Tibial artery (tissue), 4 donors: Measurements from ENCODE around the gene MATN4.

Source experiments
- DNase-seq, 2 donors: peaks; one replicate each; pipeline ENCODE4 v3.0.0-alpha.2; 2019
- H3K27ac ChIP-seq, 2 donors: fragments of 200-600 bp; sonication (generic) in 1 of 2; 1 replicate in 1 of 2; 2 replicates in 1 of 2; pipeline ENCODE4 v1.5.1; 2018 to 2019; ENCODE audit warnings: mild to moderate bottlenecking in 1 of 2
- H3K27me3 ChIP-seq, 2 donors: fragments of 200-600 bp; sonication (generic) in 1 of 2; one replicate each; pipeline versions ENCODE4 v1.5.1 to v1.6.0; 2016 to 2019
- H3K36me3 ChIP-seq, 3 donors: fragments of 200-600 bp; sonication (generic) in 2 of 3; one replicate each; pipeline ENCODE4 v1.5.1; 2016 to 2019; ENCODE audit warnings: mild to moderate bottlenecking in 2 of 3
- H3K4me1 ChIP-seq, 4 donors: fragments of 200-600 bp; sonication (generic) in 2 of 4; 1 replicate in 3 of 4; 2 replicates in 1 of 4; pipeline ENCODE4 v1.5.1; 2016 to 2019
- H3K4me3 ChIP-seq, 2 donors: fragments of 200-600 bp; sonication (generic) in 1 of 2; 1 replicate in 1 of 2; 2 replicates in 1 of 2; pipeline ENCODE4 v1.5.1; 2018 to 2019; ENCODE audit warnings: mild to moderate bottlenecking in 2 of 2
- H3K9me3 ChIP-seq, 3 donors: fragments of 200-600 bp; sonication (generic) in 1 of 3; one replicate each; pipeline ENCODE4 v1.5.1; 2016 to 2019
- CTCF ChIP-seq, 2 experiments: fragments of 200-600 bp in 1 of 2; fragments of 450-650 bp in 1 of 2; IDR thresholded peaks; one replicate each; pipeline ENCODE4 v1.5.1; 2017 to 2019; ENCODE audit warnings: antibody characterized with exemption in 2 of 2, mild to moderate bottlenecking in 1 of 2, moderate library complexity in 1 of 2
- intact Hi-C: fragments of 100-400 bp; cut with DNase I; formaldehyde crosslinking; loops from one replicate; pipeline ENCODE4 v1.15.0; 2023; ENCODE audit warnings: low total_unique reads

The MATN4 gene

GRCh38 chr20:45290677-45291355 is 17.3 kb downstream of the MATN4 start:
- peak; percentile 84 to 85 for DNase-seq
- no peak overlapping the region for H3K4me3 ChIP-seq
- no peaks in the 10 kb centered on the region for H3K36me3 ChIP-seq
- peaks cover 0 to 17% of the 10 kb centered on the region in 2 donors for H3K27me3 ChIP-seq
- H3K4me1 ChIP-seq, result peaks cover 0 to 15% (median 11%) of the 10 kb centered on the region in 4 donors
- TF ChIP-seq CTCF (IDR thresholded peaks at IDR 0.05), result peak; percentile 66 to 67
- no peaks in the 10 kb centered on the region for H3K9me3 ChIP-seq
- intact Hi-C loops, result loop anchor here (10.0 kb wide), 1 partner anchor 246 kb away; no protein-coding TSS in a partner anchor
- H3K27ac ChIP-seq, result no peak overlapping the region

- Histone ChIP-seq H3K4me3 (no peak overlapping the region), H3K4me1 (peaks cover 0 to 15% (median 11%) of the 10 kb centered on the region in 4 donors), H3K36me3 (no peaks in the 10 kb centered on the region), H3K27ac (no peak overlapping the region), H3K27me3 (peaks cover 0 to 17% of the 10 kb centered on the region in 2 donors), H3K9me3 (no peaks in the 10 kb centered on the region)
- intact Hi-C loops, result loop anchor here (10.0 kb wide), 1 partner anchor 245 kb away; no protein-coding TSS in a partner anchor
- DNase-seq, result no peak
- TF ChIP-seq CTCF (IDR thresholded peaks at IDR 0.05), result no peak
Observed at GRCh38 chr20:45289942-45290676, 18.0 kb downstream of the MATN4 start.

GRCh38 chr20:45288860-45289259 is 19.2 kb downstream of the MATN4 start:
- Histone ChIP-seq H3K27me3 (peaks cover 0 to 14% of the 10 kb centered on the region in 2 donors), H3K9me3 (no peaks in the 10 kb centered on the region), H3K27ac (no peak overlapping the region), H3K4me3 (no peak overlapping the region), H3K4me1 (peaks cover 0 to 11% (median 9%) of the 10 kb centered on the region in 4 donors), H3K36me3 (no peaks in the 10 kb centered on the region)
- no peak for DNase-seq
- TF ChIP-seq CTCF (IDR thresholded peaks at IDR 0.05), result no peak
- intact Hi-C loops, result no loop called here

GRCh38 chr20:45288376-45288775 is 19.7 kb downstream of the MATN4 start:
- H3K27me3 ChIP-seq, result peaks cover 0 to 11% of the 10 kb centered on the region in 2 donors

GRCh38 chr20:45283551-45284057 is 24.5 kb downstream of the MATN4 start:
- no peak for DNase-seq
- no peak for TF ChIP-seq CTCF (IDR thresholded peaks at IDR 0.05)
- Histone ChIP-seq H3K27me3 (peaks cover 0 to 19% of the 10 kb centered on the region in 2 donors), H3K27ac (no peak overlapping the region), H3K4me3 (no peak overlapping the region), H3K36me3 (no peaks in the 10 kb centered on the region), H3K4me1 (no peaks in the 10 kb centered on the region), H3K9me3 (no peaks in the 10 kb centered on the region)
- intact Hi-C loops, result no loop called here

More at GRCh38 chr20:45288376-45288775, 19.7 kb downstream of the MATN4 start:
- H3K27ac ChIP-seq, result no peak overlapping the region
- no peak for TF ChIP-seq CTCF (IDR thresholded peaks at IDR 0.05)
- intact Hi-C loops, result no loop called here
- H3K36me3 ChIP-seq, result no peaks in the 10 kb centered on the region
- H3K9me3 ChIP-seq, result no peaks in the 10 kb centered on the region
- peaks cover 0 to 6% (median 5%) of the 10 kb centered on the region in 4 donors for H3K4me1 ChIP-seq
- no peak for DNase-seq
- no peak overlapping the region for H3K4me3 ChIP-seq
